ENCODE data around the gene RAPH1.
"Not testable (repeated sequence)": the region's sequence is repeated elsewhere in the genome, so short reads cannot be mapped to it uniquely, and the experiment has no call there.

RAPH1 gene

GRCh38 chr2:203418271-203418670 lies 116.8 kb downstream of the RAPH1 start:
- DNase-seq = no peak

GRCh38 chr2:203413796-203414195 lies 121.3 kb downstream of the RAPH1 start:
- DNase-seq = no peak

- no peak for DNase-seq
Observed at GRCh38 chr2:203412546-203413331, 122.4 kb downstream of the RAPH1 start.

GRCh38 chr2:203407496-203407895 lies 127.6 kb downstream of the RAPH1 start:
- DNase-seq = no peak

GRCh38 chr2:203404996-203405395 lies 130.1 kb downstream of the RAPH1 start:
- DNase-seq = no peak

- no peak for DNase-seq
Observed at GRCh38 chr2:203400805-203401585, 134.1 kb downstream of the RAPH1 start.

GRCh38 chr2:203399031-203399430 lies 136.1 kb downstream of the RAPH1 start:
- DNase-seq = no peak

- no peak for DNase-seq
Observed at GRCh38 chr2:203396667-203397066, 138.4 kb downstream of the RAPH1 start.

GRCh38 chr2:203395858-203396257 lies 139.2 kb downstream of the RAPH1 start:
- no peak for DNase-seq

- no peak for DNase-seq
Observed at GRCh38 chr2:203394519-203395227, 140.4 kb downstream of the RAPH1 start.

GRCh38 chr2:203388153-203388552 lies 146.9 kb downstream of the RAPH1 start:
- not testable (repeated sequence) for DNase-seq

- no peak for DNase-seq
Observed at GRCh38 chr2:203383038-203383437, 152.1 kb downstream of the RAPH1 start.

GRCh38 chr2:203379156-203379555 lies 155.9 kb downstream of the RAPH1 start:
- no peak for DNase-seq

GRCh38 chr2:203376173-203376572 lies 158.9 kb downstream of the RAPH1 start:
- no peak for DNase-seq

- DNase-seq = not testable (repeated sequence)
Observed at GRCh38 chr2:203372706-203373105, 162.4 kb downstream of the RAPH1 start.

GRCh38 chr2:203366639-203367466 lies 168.2 kb downstream of the RAPH1 start:
- no peak for DNase-seq

- DNase-seq = no peak
Observed at GRCh38 chr2:203361922-203362321, 173.2 kb downstream of the RAPH1 start.

- no peak for DNase-seq
Observed at GRCh38 chr2:203361495-203361894, 173.6 kb downstream of the RAPH1 start.

- no peak for DNase-seq
Observed at GRCh38 chr2:203360833-203361430, 174.2 kb downstream of the RAPH1 start.

- DNase-seq = no peak
Observed at GRCh38 chr2:203359450-203359849, 175.7 kb downstream of the RAPH1 start.

GRCh38 chr2:203354966-203355365 lies 180.1 kb downstream of the RAPH1 start:
- no peak for DNase-seq

- DNase-seq = no peak
Observed at GRCh38 chr2:203352604-203353255, 182.4 kb downstream of the RAPH1 start.

Measured in activated CD4-positive, alpha-beta T cell treated with anti-CD3 and anti-CD28 coated beads, Interleukin-2, Interleukin-6, amounts not matched to agents 100 ng/mL and 50 ng/mL, durations not matched to agents 16 hours and 8 hours (primary cell).